Smooth muscle cell (in vitro differentiated cells): ENCODE data around the gene TNF. TPM values are rescaled to one million over a fixed set of nuclear protein-coding genes. Genes with fewer than 3 reads are reported as not detected.

Experiments
- DNase-seq: peaks from one replicate; lab custom pipeline; 2025; ENCODE audit not compliant: unreplicated experiment; lab: John Stamatoyannopoulos, UW
- H2AFZ ChIP-seq: fragments of 200-600 bp; sonication (generic); 2 replicates; pipeline ENCODE4 v1.6.0; 2016; ENCODE audit warnings: antibody characterized with exemption, low read depth, mild to moderate bottlenecking
- H3F3A ChIP-seq: fragments of 200-600 bp; sonication (generic); 2 replicates; pipeline ENCODE4 v1.6.0; 2017; ENCODE audit warnings: antibody characterized with exemption, low read depth
- H3K27ac ChIP-seq: fragments of 200-600 bp; sonication (generic); 2 replicates; pipeline ENCODE4 v1.5.1; 2016; ENCODE audit warnings: low read depth, mild to moderate bottlenecking
- H3K27me3 ChIP-seq: fragments of 200-600 bp; sonication (generic); 2 replicates; pipeline ENCODE4 v1.6.1; 2016; ENCODE audit warnings: low read depth, mild to moderate bottlenecking
- H3K36me3 ChIP-seq: fragments of 200-600 bp; sonication (generic); 2 replicates; pipeline ENCODE4 v1.5.1; 2016; ENCODE audit warnings: low read depth
- H3K4me1 ChIP-seq: fragments of 200-600 bp; sonication (generic); 2 replicates; pipeline ENCODE4 v1.5.1; 2016; ENCODE audit warnings: low read depth
- H3K4me2 ChIP-seq: fragments of 200-600 bp; sonication (generic); 2 replicates; pipeline ENCODE4 v1.6.0; 2016; ENCODE audit warnings: mild to moderate bottlenecking
- H3K4me3 ChIP-seq: fragments of 200-600 bp; sonication (generic); 2 replicates; pipeline ENCODE4 v1.5.1; 2016; ENCODE audit warnings: mild to moderate bottlenecking
- H3K79me2 ChIP-seq: fragments of 200-600 bp; sonication (generic); 2 replicates; pipeline ENCODE4 v1.6.0; 2016; ENCODE audit warnings: low read depth, mild to moderate bottlenecking
- H3K9ac ChIP-seq: fragments of 200-600 bp; sonication (generic); 2 replicates; pipeline ENCODE4 v1.6.0; 2016; ENCODE audit warnings: low read depth
- H3K9me3 ChIP-seq: fragments of 200-600 bp; sonication (generic); replicated peaks from 2 replicates; pipeline ENCODE4 v1.5.1; 2016; ENCODE audit warnings: low read depth
- H4K20me1 ChIP-seq: fragments of 200-600 bp; sonication (generic); 2 replicates; pipeline ENCODE4 v1.6.0; 2016; ENCODE audit warnings: low read depth
- WGBS: methylation state at CpG from one replicate; pipeline ENCODE4 v1.1.7; 2016; ENCODE audit warnings: low lambda C conversion rate; 5-methylcytosine and 5-hydroxymethylcytosine counted together
- polyA plus RNA-seq: library from polyadenylated mRNA; unstranded; fragments of >200 nt; fragmentation: Nextera tagmentation; extraction: Ambion mirVana; gene quantifications from 2 replicates; pipeline ENCODE4 v1.2.1, GENCODE V29; 2016
- total RNA-seq: library from RNA; depleted of rRNA; stranded (reverse); fragments of >200 nt; gene quantifications from 2 replicates; pipeline ENCODE4 v1.2.3, GENCODE V29; 2014
- TF ChIP-seq, protein P1 (sequence below): fragments of 200-600 bp; sonication (generic); IDR thresholded peaks from 2 replicates; pipeline ENCODE4 v1.5.1; 2017; ENCODE audit warnings: borderline replicate concordance, mild to moderate bottlenecking, antibody characterized with exemption; ENCODE audit not compliant: insufficient read depth, poor library complexity, severe bottlenecking

The TNF gene
- total and polyA plus RNA-seq, 2 experiments from 2014 or later = 0.94 to 1.5 TPM

DNA sequence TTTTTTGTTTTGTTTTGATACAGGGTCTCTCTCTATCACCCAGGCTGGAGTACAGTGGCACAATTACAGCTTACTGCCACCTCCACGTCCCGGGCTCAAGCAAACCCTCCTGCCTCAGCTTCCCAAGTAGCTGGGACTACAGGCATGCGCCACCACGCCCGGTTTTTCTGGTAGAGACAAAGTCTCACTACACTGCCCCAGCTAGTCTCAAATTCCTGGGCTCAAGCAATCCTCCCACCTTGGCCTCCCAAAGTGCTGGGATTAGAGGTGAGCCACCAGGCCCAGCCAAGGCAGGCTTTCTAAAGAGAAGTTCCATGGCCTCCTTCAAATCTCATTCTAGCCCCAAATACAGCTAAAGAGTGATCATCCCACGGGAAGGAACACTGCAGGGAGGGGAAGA, 41.4 kb upstream of the TNF start:
- Histone ChIP-seq H3K27ac (no peak overlapping the region), H3K4me2 (no peak overlapping the region), H4K20me1 (peaks cover 97% of the 10 kb centered on the region), H3K4me3 (no peak overlapping the region), H3K36me3 (peaks cover 27% of the 10 kb centered on the region), H3K9ac (no peak overlapping the region), H3K27me3 (no peaks in the 10 kb centered on the region), H2AFZ (no peak overlapping the region), H3K79me2 (peaks cover 38% of the 10 kb centered on the region), H3F3A (peaks cover 35% of the 10 kb centered on the region), H3K4me1 (peaks cover 3% of the 10 kb centered on the region), H3K9me3 (no peaks in the 10 kb centered on the region)
- no peak for DNase-seq
- 98% methylated on average over 6 of the region's 6 CpGs for WGBS
- TF ChIP-seq, protein P1, sequence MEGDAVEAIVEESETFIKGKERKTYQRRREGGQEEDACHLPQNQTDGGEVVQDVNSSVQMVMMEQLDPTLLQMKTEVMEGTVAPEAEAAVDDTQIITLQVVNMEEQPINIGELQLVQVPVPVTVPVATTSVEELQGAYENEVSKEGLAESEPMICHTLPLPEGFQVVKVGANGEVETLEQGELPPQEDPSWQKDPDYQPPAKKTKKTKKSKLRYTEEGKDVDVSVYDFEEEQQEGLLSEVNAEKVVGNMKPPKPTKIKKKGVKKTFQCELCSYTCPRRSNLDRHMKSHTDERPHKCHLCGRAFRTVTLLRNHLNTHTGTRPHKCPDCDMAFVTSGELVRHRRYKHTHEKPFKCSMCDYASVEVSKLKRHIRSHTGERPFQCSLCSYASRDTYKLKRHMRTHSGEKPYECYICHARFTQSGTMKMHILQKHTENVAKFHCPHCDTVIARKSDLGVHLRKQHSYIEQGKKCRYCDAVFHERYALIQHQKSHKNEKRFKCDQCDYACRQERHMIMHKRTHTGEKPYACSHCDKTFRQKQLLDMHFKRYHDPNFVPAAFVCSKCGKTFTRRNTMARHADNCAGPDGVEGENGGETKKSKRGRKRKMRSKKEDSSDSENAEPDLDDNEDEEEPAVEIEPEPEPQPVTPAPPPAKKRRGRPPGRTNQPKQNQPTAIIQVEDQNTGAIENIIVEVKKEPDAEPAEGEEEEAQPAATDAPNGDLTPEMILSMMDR = no peak

DNA sequence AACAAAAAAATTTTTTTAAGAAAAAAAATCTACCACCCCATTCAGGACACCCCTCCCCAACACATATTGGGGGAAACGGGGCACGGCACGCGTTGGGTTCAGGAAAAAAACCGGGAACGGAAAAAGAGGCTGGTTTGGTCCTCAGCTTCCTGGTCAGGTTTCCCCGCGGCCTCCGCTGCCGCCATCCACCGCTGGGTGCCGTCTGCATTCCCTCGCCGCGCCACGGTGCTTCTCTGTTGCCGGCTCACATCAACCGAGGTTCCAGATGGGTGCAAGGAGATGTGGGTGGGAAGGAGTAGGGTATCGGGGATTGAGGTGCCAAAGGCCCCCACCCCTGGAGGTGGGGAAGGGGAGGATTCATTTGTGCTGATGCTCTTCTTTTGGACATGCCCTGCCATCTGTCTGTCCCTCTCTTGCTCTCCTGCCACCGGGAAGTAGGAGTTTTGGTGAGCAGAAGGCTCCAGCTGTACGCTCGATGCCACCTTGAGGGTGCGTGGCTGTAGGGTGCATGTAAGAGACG, 40.8 kb upstream of the TNF start:
- H4K20me1 ChIP-seq = peaks cover 100% of the 10 kb centered on the region
- H3K9me3 ChIP-seq = no peaks in the 10 kb centered on the region
- no peak for DNase-seq
- no peak overlapping the region for H3K27ac ChIP-seq
- WGBS = 94% methylated on average over 24 of the region's 24 CpGs
- TF ChIP-seq, protein P1 = no peak
- no peak overlapping the region for H3K9ac ChIP-seq
- no peak overlapping the region for H3K4me3 ChIP-seq
- H3K4me1 ChIP-seq = peaks cover 9% of the 10 kb centered on the region
- H3F3A ChIP-seq = peaks cover 40% of the 10 kb centered on the region
- H3K79me2 ChIP-seq = peaks cover 43% of the 10 kb centered on the region
- peaks cover 27% of the 10 kb centered on the region for H3K36me3 ChIP-seq
- no peak overlapping the region for H2AFZ ChIP-seq
- H3K4me2 ChIP-seq = no peak overlapping the region
- no peaks in the 10 kb centered on the region for H3K27me3 ChIP-seq

DNA sequence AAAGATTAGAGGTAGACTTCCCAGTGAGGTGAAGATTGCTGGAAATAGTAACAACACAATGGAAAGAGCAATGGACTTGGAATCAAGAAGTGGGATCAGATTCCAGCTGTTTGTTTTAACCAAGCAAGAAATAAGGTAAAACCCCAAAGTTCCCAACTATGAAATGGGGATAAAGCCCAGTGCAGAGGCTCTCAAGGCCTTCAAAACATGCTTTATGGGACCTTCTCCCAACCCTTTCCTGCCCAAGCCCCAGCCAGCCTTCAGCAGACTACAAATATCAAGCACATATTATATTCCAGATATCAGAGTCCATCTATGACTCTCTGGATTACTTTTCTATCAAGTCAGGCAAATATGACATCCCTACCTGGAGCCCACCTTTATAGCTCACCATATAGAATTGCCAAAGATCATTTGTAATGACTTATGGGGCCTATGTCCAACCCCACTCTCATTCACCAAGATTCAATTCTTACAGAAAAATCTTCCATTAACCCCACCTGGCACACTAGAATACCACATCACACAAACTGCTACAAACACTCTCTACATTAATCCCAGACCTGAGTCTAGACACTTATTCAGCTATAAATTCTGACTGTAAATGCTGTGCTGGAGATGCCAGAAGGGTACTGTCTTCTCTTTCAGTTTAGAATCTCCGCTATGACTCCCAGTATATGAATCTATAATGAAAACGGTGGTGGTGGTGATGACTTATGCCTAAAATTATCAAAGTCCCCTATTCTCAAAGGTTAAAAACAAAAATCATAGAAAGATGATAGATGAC, 39.6 kb upstream of the TNF start:
- TF ChIP-seq, protein P1 = no peak
- H3F3A ChIP-seq = peaks cover 35% of the 10 kb centered on the region
- H3K36me3 ChIP-seq = peaks cover 27% of the 10 kb centered on the region
- H4K20me1 ChIP-seq = peaks cover 100% of the 10 kb centered on the region
- peaks cover 55% of the 10 kb centered on the region for H3K79me2 ChIP-seq
- H3K9ac ChIP-seq = no peak overlapping the region
- no peaks in the 10 kb centered on the region for H3K27me3 ChIP-seq
- no peak overlapping the region for H3K4me3 ChIP-seq
- H3K4me2 ChIP-seq = no peak overlapping the region
- no peak overlapping the region for H3K27ac ChIP-seq
- no peak overlapping the region for H2AFZ ChIP-seq
- no peaks in the 10 kb centered on the region for H3K9me3 ChIP-seq
- H3K4me1 ChIP-seq = peaks cover 20% of the 10 kb centered on the region
- 50% methylated on average over 2 of the region's 2 CpGs for WGBS
- no peak for DNase-seq
